NCI-H526 (cell line): ENCODE measurements around the gene SENP7.
"Not testable (repeated sequence)": the region's sequence is repeated elsewhere in the genome, so short reads cannot be mapped to it uniquely, and the experiment has no call there.

Experiments
- DNase-seq, 2 experiments: peaks; one replicate each; lab custom pipeline; 2025; lab: John Stamatoyannopoulos, UW

Gene SENP7

DNA sequence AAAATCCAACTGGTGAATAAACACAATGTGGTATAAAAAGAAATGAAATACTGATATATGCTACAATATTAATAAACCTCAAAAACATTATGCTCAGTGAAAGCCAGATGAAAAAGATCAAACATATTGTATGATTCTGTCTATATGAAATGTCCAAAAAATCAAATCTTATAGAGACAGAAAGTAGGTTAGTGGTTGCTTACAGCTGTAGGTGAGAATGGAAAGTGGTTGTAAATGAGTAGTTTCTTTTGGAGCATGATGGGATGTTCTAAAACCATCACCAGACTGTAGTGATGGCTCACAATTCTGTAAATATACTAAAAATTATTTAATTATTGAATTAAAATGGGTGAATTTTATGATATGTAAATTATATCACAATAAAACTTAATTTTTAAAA is 58.4 kb downstream of the SENP7 start:
- no peak for DNase-seq

GRCh38 chr3:101453961-101454360 is 59.1 kb downstream of the SENP7 start:
- no peak for DNase-seq

- DNase-seq: not testable (repeated sequence)
These were observed 74.4 kb downstream of the SENP7 start for GRCh38 chr3:101438641-101439040.

- DNase-seq: no peak
These were observed 79.4 kb downstream of the SENP7 start for GRCh38 chr3:101433652-101434051.

- DNase-seq: no peak
These were observed 88.8 kb downstream of the SENP7 start for GRCh38 chr3:101423984-101424888.

GRCh38 chr3:101418851-101419250 is 94.2 kb downstream of the SENP7 start:
- no peak for DNase-seq

GRCh38 chr3:101414121-101414520 is 98.9 kb downstream of the SENP7 start:
- DNase-seq: no peak

DNA sequence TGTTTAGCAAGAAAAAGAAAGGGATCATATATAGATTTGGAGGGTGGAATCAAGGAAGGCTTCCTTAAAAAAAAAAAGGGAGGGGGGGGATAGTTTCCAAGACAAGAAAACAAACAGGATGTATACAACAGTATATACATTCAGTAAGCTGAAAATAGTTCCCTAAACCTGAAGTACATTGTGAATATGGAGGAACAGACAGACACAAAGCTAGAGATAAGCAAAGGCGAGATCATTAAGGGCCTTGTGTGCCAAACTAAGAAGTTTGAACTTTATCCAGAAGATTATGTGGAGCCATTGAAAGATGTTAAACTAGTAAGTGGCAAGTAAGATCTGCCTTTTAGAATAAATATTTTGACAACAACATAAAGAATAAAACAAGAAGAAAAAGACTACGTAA is 99.4 kb downstream of the SENP7 start:
- DNase-seq: no peak

GRCh38 chr3:101391413-101391950 is 121.5 kb downstream of the SENP7 start:
- no peak for DNase-seq

DNA sequence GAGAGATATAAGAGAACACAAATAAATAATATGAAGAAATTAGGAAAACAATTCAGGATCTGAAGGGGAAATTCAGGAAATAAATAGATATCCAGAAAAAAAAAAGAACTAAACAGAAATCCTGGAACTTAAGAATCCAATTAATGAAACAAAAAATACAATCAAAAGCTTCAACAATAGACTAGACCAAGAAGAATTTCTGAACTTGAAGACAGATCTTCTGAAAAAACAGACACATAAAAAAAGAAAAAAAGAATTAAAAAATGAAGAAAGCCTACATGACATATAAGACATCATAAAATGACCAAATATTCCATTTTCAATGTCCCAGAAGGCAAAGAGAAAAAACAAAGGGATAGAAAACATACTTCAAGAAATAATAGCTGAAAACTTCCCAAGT is 124.3 kb downstream of the SENP7 start:
- DNase-seq: no peak

DNA sequence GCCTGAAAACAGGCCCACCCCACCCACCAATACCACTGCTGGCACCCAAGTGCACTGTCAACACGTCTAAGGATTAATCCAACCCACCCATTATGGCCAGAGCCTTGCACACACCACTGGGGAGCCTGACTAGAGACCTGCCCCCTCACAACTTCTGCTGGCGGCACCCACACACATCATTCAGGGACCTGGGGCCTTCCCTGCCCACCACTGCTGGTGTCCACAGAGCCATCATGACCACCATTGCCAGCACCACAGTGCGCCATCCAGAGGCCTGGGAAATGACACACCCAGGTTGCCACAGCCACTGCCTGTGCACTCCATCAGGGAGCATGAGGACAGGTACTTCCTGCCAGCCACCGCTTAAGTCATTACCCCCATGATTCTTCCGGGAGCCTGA is 125.7 kb downstream of the SENP7 start:
- DNase-seq: no peak

GRCh38 chr3:101384426-101384825 is 128.6 kb downstream of the SENP7 start:
- DNase-seq: no peak

DNA sequence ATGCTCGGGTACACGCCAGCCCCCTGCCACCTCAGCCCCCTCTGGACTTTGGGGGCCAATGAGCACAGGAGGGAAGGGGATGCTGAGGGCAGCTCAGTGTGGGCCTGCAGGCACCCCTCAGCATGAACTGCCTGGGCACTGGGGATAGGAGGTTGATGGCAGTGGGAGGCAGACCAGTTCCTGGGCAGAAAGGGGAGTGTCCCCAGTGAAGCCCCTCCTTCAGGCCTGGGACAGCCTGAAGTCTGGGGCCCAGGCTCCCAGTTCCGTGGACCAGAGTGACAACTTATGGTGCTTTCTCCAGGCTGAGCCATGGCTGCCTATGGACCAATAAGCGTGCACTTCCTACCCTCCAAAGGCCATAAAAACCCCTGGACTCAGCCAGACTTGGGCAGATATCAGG is 129.4 kb downstream of the SENP7 start:
- no peak for DNase-seq

DNA sequence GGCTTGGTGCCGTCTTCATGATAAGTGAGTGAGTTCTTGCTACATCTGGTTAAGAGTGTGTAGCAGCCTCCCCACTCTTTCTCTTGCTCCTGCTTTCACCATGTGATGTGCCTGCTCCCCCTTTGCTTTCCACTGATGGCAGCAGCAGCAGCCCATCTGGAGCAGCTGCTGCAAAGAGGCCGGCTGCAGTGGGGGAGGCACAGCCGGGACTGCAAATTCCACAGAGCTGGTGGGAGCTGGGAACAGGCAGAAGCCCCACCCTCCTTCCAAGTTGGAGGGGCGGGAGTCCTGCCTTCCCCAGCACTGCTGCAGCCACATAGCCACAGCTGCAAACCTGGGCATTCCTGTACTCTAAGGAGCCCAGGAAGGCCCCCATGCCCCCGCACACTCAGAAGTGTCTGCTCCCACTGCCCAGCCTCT is 129.8 kb downstream of the SENP7 start:
- no peak for DNase-seq

- peak; percentile 19 to 61 for DNase-seq
These were observed 131.2 kb downstream of the SENP7 start for GRCh38 chr3:101381809-101382208.

DNA sequence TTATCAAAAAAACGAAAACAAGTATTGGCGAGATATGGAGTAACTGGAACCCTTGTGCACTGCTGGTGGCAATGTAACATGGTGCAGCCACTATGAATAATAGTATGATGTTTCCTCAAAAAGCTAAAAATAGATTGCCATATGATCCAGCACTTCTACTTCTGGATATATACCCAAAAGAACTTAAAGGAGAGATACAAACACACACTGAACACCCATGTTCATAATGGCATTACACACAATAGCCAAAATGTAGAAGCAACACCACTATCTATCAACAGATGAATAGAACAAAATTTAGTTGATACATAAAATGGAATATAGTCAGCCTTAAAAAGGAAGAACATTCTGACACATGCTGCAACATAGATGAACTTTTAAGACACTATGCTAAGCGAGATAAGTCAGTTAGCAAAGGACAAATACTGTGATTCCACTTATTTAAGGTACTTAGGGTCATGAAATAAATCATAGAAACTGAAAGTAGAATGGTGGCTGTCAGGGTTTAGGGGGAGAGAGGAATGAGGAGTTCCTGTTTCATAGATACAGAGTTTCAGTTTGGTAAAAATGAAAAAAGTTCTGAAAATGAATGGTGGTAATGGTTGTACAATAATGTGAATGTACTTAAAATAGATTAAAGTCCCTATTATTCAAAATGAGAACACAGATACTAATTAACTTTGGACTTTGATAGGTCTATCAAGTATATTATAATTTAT is 133.2 kb downstream of the SENP7 start:
- DNase-seq: no peak

DNA sequence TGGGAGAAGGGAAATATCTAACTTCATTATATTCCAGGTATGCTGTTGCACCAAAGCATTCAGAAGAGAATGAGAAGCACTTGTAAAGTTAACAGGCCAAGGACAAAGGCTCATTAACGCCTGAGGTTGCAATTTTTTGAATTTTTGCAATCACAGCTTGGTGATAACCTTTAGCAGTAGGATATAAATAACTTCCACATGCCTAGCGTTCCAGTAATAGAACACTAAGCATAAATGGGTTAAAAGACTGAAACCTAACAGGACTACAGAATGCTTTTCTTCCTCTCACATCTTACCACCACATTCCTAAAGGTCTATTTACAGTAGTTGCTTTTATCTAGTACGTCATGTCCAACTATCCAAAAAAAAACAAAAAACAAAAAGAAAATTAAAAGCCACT is 135.2 kb downstream of the SENP7 start:
- DNase-seq: no peak

GRCh38 chr3:101377209-101377608 is 135.8 kb downstream of the SENP7 start:
- DNase-seq: no peak

- DNase-seq: no peak
These were observed 137.4 kb downstream of the SENP7 start for GRCh38 chr3:101375586-101375985.

DNA sequence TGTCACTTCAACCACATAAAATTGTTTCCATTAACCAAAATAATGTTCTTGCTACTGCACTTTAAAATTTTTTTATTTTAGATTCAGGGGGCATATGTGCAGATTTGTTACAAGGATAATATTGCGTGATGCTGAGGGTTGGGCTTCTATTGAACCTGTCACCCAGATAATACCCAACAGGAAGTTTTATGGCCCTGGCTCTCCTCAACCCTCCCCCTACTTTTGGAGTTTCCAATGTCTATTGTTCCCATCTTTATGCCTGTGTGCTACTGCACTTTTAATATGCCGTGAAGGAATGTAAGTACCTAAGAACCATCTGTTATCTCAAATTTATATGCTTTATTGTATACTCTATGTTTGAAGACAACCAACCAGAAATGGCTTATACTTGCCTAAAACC is 150.6 kb downstream of the SENP7 start:
- no peak for DNase-seq

- no peak for DNase-seq
These were observed 161.2 kb downstream of the SENP7 start for GRCh38 chr3:101351829-101352228.

GRCh38 chr3:101340591-101340990 is 172.4 kb downstream of the SENP7 start:
- DNase-seq: no peak

- no peak for DNase-seq
These were observed 179.1 kb downstream of the SENP7 start for GRCh38 chr3:101333883-101334282.
